Ovary (tissue), 10 donors: ENCODE results near the gene BLOC1S6. TPM values are rescaled to one million over a fixed set of nuclear protein-coding genes. Genes with fewer than 3 reads are reported as not detected.

ENCODE experiments used
- DNase-seq, 5 donors: peaks; one replicate each; pipeline ENCODE4 v3.0.0-alpha.2; 2019 to 2020
- H3K27ac ChIP-seq, 2 donors: fragments of 200-600 bp; one replicate each; pipeline versions ENCODE4 v1.5.1 to v1.8.0; 2019 to 2022
- H3K27me3 ChIP-seq: fragments of 200-600 bp; one replicate; pipeline ENCODE4 v1.8.0; 2022
- H3K36me3 ChIP-seq: fragments of 200-600 bp; sonication (generic); one replicate; pipeline ENCODE4 v1.5.1; 2019
- H3K4me1 ChIP-seq: one replicate; pipeline ENCODE4 v1.8.1; 2013; ENCODE audit warnings: mild to moderate bottlenecking, moderate library complexity; ENCODE audit not compliant: insufficient read depth
- H3K4me3 ChIP-seq: fragments of 200-600 bp; sonication (generic); one replicate; pipeline ENCODE4 v1.5.1; 2017
- H3K9me3 ChIP-seq, 2 donors: fragments of 200-600 bp in 1 of 2; sonication (generic) in 1 of 2; one replicate each; pipeline versions ENCODE4 v1.5.1 to v1.8.1; 2013 to 2019; ENCODE audit warnings: mild to moderate bottlenecking in 1 of 2, moderate library complexity in 1 of 2
- CTCF ChIP-seq, 3 donors: fragments of 450-650 bp in 2 of 3; fragments of 200-600 bp in 1 of 3; IDR thresholded peaks; one replicate each; pipeline versions ENCODE4 v1.5.1 to v1.8.0; 2016 to 2022; ENCODE audit warnings: antibody characterized with exemption in 3 of 3, mild to moderate bottlenecking in 1 of 3
- EP300 ChIP-seq: sonication (generic); formaldehyde crosslinking; IDR thresholded peaks from one replicate; pipeline ENCODE4 v1.6.1; 2017; ENCODE audit warnings: antibody characterized with exemption
- POLR2A ChIP-seq: fragments of 450-650 bp; IDR thresholded peaks from one replicate; pipeline ENCODE4 v1.6.1; 2017; ENCODE audit warnings: antibody characterized with exemption, mild to moderate bottlenecking, moderate library complexity
- WGBS, 3 donors: extraction: QIAGEN DNeasy Blood & Tissue Kit in 1 of 3; methylation state at CpG; one replicate each; pipeline versions ENCODE4 v1.1.5 to v1.1.7; 2013 to 2017; 5-methylcytosine and 5-hydroxymethylcytosine counted together
- intact Hi-C, 4 donors: fragments of 100-400 bp; cut with DNase I; formaldehyde crosslinking; loops; one replicate each; pipeline versions ENCODE4 v1.11.0 to v1.15.1; 2022 to 2023
- long read RNA-seq, 3 donors: library from polyadenylated mRNA in 2 of 3; unstranded in 2 of 3; transcript quantifications; one replicate each; pipeline ENCODE4 v2.0.0 and lab custom pipeline, GENCODE V29; 2021 to 2026
- polyA plus RNA-seq, 2 donors: library from polyadenylated mRNA; stranded (reverse); fragments of 200-250 nt in 1 of 2; fragments of 350-450 nt in 1 of 2; fragmentation: Illumina TruSeq in 1 of 2; extraction: RNeasy Lipid Tissue Mini Kit (QIAGEN cat#74804) in 1 of 2; gene quantifications; one replicate each; pipeline ENCODE4 v1.2.3, GENCODE V29; 2013 to 2014
- total RNA-seq, 7 donors: library from RNA; depleted of rRNA in 2 of 7; stranded (reverse); fragments of >200 nt in 2 of 7; fragmentation: NEBNext Ultra II Directional in 3 of 7; extraction: Animal tissue kit (Norgen Biotek cat#: 25700) in 3 of 7; gene quantifications; one replicate each; pipeline versions ENCODE4 v1.1.0 to v1.2.4, GENCODE V29; 2016 to 2023
- donor health status: DM: no; HTN: no; CAD: no; lungs with moderate emphysema.
- donor health status: DM: no; HTN: no; CAD: no.
- donor health status: Bipolar disorder and iron deficiency.
- donor health status: DM: yes; HTN: yes; CAD: no.
- donor health status: DM: no; HTN: no; CAD: no.
- donor health status: DM: yes; HTN: yes; CAD: no.

The BLOC1S6 gene, protein sequence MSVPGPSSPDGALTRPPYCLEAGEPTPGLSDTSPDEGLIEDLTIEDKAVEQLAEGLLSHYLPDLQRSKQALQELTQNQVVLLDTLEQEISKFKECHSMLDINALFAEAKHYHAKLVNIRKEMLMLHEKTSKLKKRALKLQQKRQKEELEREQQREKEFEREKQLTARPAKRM
- total RNA-seq (10 to 100 TPM; 34.1 to 58.3 (median 46.1) TPM), polyA plus RNA-seq (10 to 100 TPM; 28.8 to 32.2 TPM)
- long read RNA-seq, donor 1, full-length matches to known transcripts, result 121 of 147 reads
- long read RNA-seq, donor 1, partial matches to known transcripts, result 14 of 147 reads
- long read RNA-seq, donor 1, other reads (novel, unspliced or antisense), result 12 of 147 reads
- long read RNA-seq, donor 2, full-length matches to known transcripts, result 20 of 20 reads
- long read RNA-seq, donor 2, partial matches to known transcripts, result 0 of 20 reads
- long read RNA-seq, donor 2, other reads (novel, unspliced or antisense), result 0 of 20 reads
- long read RNA-seq, donor 3, full-length matches to known transcripts, result 47 of 52 reads
- long read RNA-seq, donor 3, partial matches to known transcripts, result 1 of 52 reads
- long read RNA-seq, donor 3, other reads (novel, unspliced or antisense), result 4 of 52 reads

DNA sequence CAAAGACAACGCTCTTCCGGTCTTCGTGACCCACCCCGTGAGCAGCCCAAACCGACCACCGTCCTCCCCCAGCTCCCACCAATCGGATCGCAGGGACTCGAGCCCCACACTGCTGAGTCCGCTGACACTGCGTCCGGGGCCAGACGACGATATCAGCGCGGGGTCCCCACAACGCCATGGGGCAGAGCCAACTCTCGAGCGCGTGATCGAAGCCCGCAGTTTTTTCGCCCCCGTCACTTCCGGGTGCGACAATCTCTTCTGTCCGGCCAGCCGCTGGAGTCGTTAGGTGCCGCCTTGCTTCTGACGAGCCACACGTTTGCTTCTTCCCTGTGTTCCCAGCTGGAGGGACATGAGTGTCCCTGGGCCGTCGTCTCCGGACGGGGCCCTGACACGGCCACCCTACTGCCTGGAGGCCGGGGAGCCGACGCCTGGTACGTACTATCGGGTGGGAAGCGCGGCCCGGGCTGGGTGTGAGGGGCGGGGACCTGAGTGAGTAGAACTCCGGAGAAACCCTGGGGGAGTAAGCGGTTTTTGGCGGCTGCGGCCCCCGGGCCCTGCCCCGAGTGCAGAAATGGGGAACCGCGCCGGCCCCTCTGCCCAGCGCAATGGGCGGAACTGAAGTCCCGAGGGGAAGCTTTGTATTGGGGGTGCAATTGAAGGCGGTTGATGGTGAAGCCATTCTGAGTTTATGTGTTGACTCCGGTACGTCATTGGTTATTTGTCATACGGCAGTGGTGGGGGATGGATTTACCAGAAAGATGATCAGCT lies at the start of gene BLOC1S6:
Gene BLOC1S6, plus strand, starts transcription at position 285 of the 768 bp plus-strand sequence. Its CDS starts 65 bp downstream, at position 350.
- peak; percentile 67 for TF ChIP-seq POLR2A
- peak; percentile 25 for TF ChIP-seq EP300
- TF ChIP-seq CTCF (IDR thresholded peaks at IDR 0.05), result peak in 1 of 3 donors; percentile 12
- H3K4me3 ChIP-seq, result peak within 1 kb of the TSS; percentile 64
- DNase-seq, result peak; percentile 91 to 95 (median 92)
- no peaks in the 10 kb centered on the region for H3K9me3 ChIP-seq
- H3K27me3 ChIP-seq, result no peaks in the 10 kb centered on the region
- H3K4me1 ChIP-seq, result peaks cover 7% of the 10 kb centered on the region
- no peaks in the 10 kb centered on the region for H3K36me3 ChIP-seq
- H3K27ac ChIP-seq, result peak within 1 kb of the TSS; percentile 97 to 98
- WGBS, 3 donors, result 0 to 1% (median 0%) methylated on average over 60 to 62 of the region's 62 CpGs
- intact Hi-C loops, result loop anchor here in 1 of 4 donors (5.0 to 10.0 kb wide), 2 partner anchors 62 to 185 kb away; partner anchors contain the start of gene SLC30A4

DNA sequence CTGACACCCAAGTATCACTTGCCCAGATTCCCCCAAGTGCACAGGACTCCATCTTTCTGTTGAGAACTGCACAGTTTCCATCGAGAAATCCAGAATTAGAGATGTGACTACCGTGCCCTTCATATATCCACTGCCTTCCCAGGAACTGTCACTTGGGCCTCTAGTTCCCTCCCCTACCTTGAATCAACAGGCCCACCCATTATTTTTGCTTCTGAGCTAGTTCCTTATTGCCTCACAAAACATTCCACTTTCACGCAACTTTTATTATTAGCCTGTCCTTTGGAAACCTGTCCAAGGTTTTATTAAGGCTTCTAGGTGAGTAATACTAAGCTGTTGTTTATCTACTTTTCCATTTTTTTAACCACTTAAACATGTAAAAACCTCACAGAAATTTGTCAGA lies 47.5 kb upstream of the BLOC1S6 start:
- 90 to 95% (median 93%) methylated on average over 3 of the region's 3 CpGs for WGBS, 3 donors
- intact Hi-C loops, result no loop called here
- no peaks in the 10 kb centered on the region for H3K9me3 ChIP-seq
- no peaks in the 10 kb centered on the region for H3K36me3 ChIP-seq
- DNase-seq, result no peak
- no peaks in the 10 kb centered on the region for H3K27me3 ChIP-seq
- H3K4me3 ChIP-seq, result no peak overlapping the region
- no peaks in the 10 kb centered on the region for H3K4me1 ChIP-seq
- no peak for TF ChIP-seq CTCF (IDR thresholded peaks at IDR 0.05)
- no peak for TF ChIP-seq EP300
- no peak for TF ChIP-seq POLR2A
- no peak overlapping the region for H3K27ac ChIP-seq

- 86 to 93% (median 87%) methylated on average over 1 of the region's 1 CpG for WGBS, 3 donors
- no peak for TF ChIP-seq POLR2A
- no peak for TF ChIP-seq EP300
- TF ChIP-seq CTCF (IDR thresholded peaks at IDR 0.05), result no peak
- Histone ChIP-seq H3K9me3 (no peaks in the 10 kb centered on the region), H3K36me3 (no peaks in the 10 kb centered on the region), H3K4me1 (no peaks in the 10 kb centered on the region), H3K27me3 (no peaks in the 10 kb centered on the region), H3K27ac (no peak overlapping the region), H3K4me3 (no peak overlapping the region)
- DNase-seq, result no peak
- intact Hi-C loops, result no loop called here
These were observed 46.6 kb upstream of the BLOC1S6 start for GRCh38 chr15:45540531-45540930.

DNA sequence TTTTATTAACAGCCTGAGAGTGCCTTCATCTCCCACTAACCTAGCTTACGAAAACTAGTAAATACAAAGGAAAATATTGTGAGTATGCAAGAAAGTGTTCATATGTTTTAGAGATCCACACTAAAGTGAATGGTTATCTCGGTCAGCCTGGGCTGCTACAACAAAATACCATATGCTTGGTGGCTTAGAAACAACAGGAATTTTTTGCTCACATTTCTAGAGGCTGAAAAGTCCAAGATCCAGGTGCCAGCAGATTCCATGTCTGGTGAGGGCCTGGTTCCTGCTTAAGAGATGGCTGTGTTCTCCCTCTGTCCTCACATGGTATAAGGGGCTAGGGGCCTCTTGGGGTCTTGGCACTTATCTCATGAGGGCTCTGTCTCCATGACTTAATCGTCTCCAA lies 44.1 kb upstream of the BLOC1S6 start:
- Histone ChIP-seq H3K27ac (no peak overlapping the region), H3K4me1 (no peaks in the 10 kb centered on the region), H3K27me3 (no peaks in the 10 kb centered on the region), H3K4me3 (no peak overlapping the region), H3K9me3 (no peaks in the 10 kb centered on the region), H3K36me3 (no peaks in the 10 kb centered on the region)
- 73 to 84% (median 76%) methylated on average over 3 of the region's 3 CpGs for whole genome bisulfite sequencing, 3 donors
- intact Hi-C loops, result no loop called here
- TF ChIP-seq POLR2A, result no peak
- no peak for TF ChIP-seq EP300
- TF ChIP-seq CTCF (IDR thresholded peaks at IDR 0.05), result no peak
- no peak for DNase-seq
